GM12875 (cell line): ENCODE data around the gene ALKBH2.

ENCODE experiments used
- H3K4me3 ChIP-seq: one replicate; pipeline ENCODE4 v1.5.1; 2011; ENCODE audit warnings: low read depth, low read length, control low read depth
- CTCF ChIP-seq: IDR thresholded peaks from 2 replicates; pipeline ENCODE4 v1.5.1; 2011; ENCODE audit warnings: low read depth, mild to moderate bottlenecking, control low read depth, inconsistent platforms, low read length, moderate library complexity, borderline replicate concordance; ENCODE audit not compliant: insufficient read depth

ALKBH2 gene

GRCh38 chr12:109113661-109114321 is 20.5 kb upstream of the ALKBH2 start:
- no peak for TF ChIP-seq CTCF
- no peak overlapping the region for H3K4me3 ChIP-seq

- TF ChIP-seq CTCF: no peak
These were observed 19.6 kb upstream of the ALKBH2 start for GRCh38 chr12:109112720-109113465.

GRCh38 chr12:109110988-109111495 is 17.8 kb upstream of the ALKBH2 start:
- peak overlapping the region; percentile 46 for H3K4me3 ChIP-seq
- no peak for TF ChIP-seq CTCF

More at GRCh38 chr12:109112720-109113465, 19.6 kb upstream of the ALKBH2 start:
- H3K4me3 ChIP-seq: no peak overlapping the region

GRCh38 chr12:109109746-109110350 is 16.6 kb upstream of the ALKBH2 start:
- TF ChIP-seq CTCF: no peak
- no peak overlapping the region for H3K4me3 ChIP-seq

- TF ChIP-seq CTCF: no peak
These were observed 11.9 kb upstream of the ALKBH2 start for GRCh38 chr12:109105176-109105575.

GRCh38 chr12:109102491-109102890 is 9.2 kb upstream of the ALKBH2 start:
- no peak for TF ChIP-seq CTCF
- no peak overlapping the region for H3K4me3 ChIP-seq

More at GRCh38 chr12:109105176-109105575, 11.9 kb upstream of the ALKBH2 start:
- no peak overlapping the region for H3K4me3 ChIP-seq
